OCI-LY3 (cell line): Measurements from ENCODE around the gene CD163.

ENCODE experiments used
- H2AFZ ChIP-seq: fragments of 200-600, 300-600 bp; shearing (Covaris generic); 2 replicates; pipeline ENCODE4 v1.6.0; 2014; ENCODE audit warnings: antibody characterized with exemption, low read depth, low read length
- H3K27ac ChIP-seq: fragments of 200-600, 300-600 bp; sonication (generic); 2 replicates; pipeline ENCODE4 v1.5.1; 2014; ENCODE audit warnings: mild to moderate bottlenecking, low read length, moderate library complexity, mixed read lengths
- H3K27me3 ChIP-seq: fragments of 200-600, 300-600 bp; sonication (generic); 2 replicates; pipeline ENCODE4 v1.6.1; 2014; ENCODE audit warnings: low read depth, low read length, mixed read lengths
- H3K36me3 ChIP-seq: fragments of 200-600, 300-600 bp; sonication (generic); replicated peaks from 2 replicates; pipeline ENCODE3; 2014; ENCODE audit warnings: low read depth, low read length, mixed read lengths
- H3K4me1 ChIP-seq: fragments of 300-600, 200-600 bp; sonication (generic); 2 replicates; pipeline ENCODE4 v1.6.1; 2014; ENCODE audit warnings: low read length, mixed read lengths
- H3K4me2 ChIP-seq: fragments of 200-600, 300-600 bp; sonication (generic); 2 replicates; pipeline ENCODE4 v1.6.1; 2014; ENCODE audit warnings: low read length, mixed read lengths
- H3K4me3 ChIP-seq: fragments of 300-600, 200-600 bp; sonication (generic); 2 replicates; pipeline ENCODE4 v1.5.1; 2014; ENCODE audit warnings: antibody characterized with exemption, mild to moderate bottlenecking, low read length, moderate library complexity
- H3K79me2 ChIP-seq: fragments of 300-600, 200-600 bp; shearing (Covaris generic); 2 replicates; pipeline ENCODE4 v1.6.1; 2014; ENCODE audit warnings: mild to moderate bottlenecking, low read length, mixed read lengths
- H3K9ac ChIP-seq: fragments of 300-600, 200-600 bp; shearing (Covaris generic); 2 replicates; pipeline ENCODE4 v1.6.0; 2014; ENCODE audit warnings: mild to moderate bottlenecking, low read length, moderate library complexity
- H3K9me3 ChIP-seq: fragments of 200-600, 300-600 bp; shearing (Covaris generic); 2 replicates; pipeline ENCODE4 v1.6.1; 2014; ENCODE audit warnings: low read length, mixed read lengths; ENCODE audit not compliant: insufficient read depth
- H4K20me1 ChIP-seq: fragments of 200-600, 300-600 bp; sonication (generic); 2 replicates; pipeline ENCODE4 v1.6.1; 2016; ENCODE audit warnings: low read length, mixed read lengths; ENCODE audit not compliant: insufficient read depth
- EZH2phosphoT487 ChIP-seq: fragments of 200-600 bp; shearing (Covaris generic); IDR thresholded peaks from 2 replicates; pipeline ENCODE4 v1.6.1; 2018; ENCODE audit warnings: antibody characterized with exemption, mixed run types, low read depth
- TF ChIP-seq, protein P1 (sequence below): fragments of 200-600, 300-600 bp; sonication (generic); IDR thresholded peaks from 2 replicates; pipeline ENCODE4 v1.5.1; 2014; ENCODE audit warnings: antibody characterized with exemption, low read length, low read depth

CD163 gene

DNA sequence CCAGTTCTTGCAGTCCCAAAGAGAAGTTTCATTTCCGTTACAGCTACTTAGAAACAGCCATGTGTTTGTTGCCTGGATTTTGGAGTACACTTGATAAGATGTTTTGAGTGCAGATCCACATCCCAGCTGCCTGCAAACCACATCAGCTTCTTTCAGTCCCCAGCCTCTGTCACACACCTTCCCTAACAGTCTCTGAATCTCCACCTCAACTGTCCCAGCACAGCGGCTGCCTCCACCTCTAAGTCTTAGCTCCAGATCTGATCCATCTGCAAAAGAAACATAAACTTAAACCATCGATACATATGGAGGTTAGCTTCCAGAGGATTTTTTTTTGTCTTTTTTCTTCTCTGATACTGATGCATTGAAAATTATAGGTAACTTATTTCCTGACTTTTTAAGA is 8.4 kb downstream of the CD163 start:
- Histone ChIP-seq H3K4me3 (no peak overlapping the region), H4K20me1 (no peaks in the 10 kb centered on the region), H3K9me3 (no peaks in the 10 kb centered on the region), H2AFZ (no peak overlapping the region), H3K36me3 (no peaks in the 10 kb centered on the region), H3K4me2 (no peak overlapping the region), H3K27me3 (peaks cover 20% of the 10 kb centered on the region), H3K4me1 (peaks cover 2% of the 10 kb centered on the region; the same call in 1 of the 2 replicates), H3K79me2 (no peaks in the 10 kb centered on the region), H3K9ac (no peak overlapping the region), H3K27ac (no peak overlapping the region)
- no peak for TF ChIP-seq EZH2phosphoT487
- TF ChIP-seq, protein P1, sequence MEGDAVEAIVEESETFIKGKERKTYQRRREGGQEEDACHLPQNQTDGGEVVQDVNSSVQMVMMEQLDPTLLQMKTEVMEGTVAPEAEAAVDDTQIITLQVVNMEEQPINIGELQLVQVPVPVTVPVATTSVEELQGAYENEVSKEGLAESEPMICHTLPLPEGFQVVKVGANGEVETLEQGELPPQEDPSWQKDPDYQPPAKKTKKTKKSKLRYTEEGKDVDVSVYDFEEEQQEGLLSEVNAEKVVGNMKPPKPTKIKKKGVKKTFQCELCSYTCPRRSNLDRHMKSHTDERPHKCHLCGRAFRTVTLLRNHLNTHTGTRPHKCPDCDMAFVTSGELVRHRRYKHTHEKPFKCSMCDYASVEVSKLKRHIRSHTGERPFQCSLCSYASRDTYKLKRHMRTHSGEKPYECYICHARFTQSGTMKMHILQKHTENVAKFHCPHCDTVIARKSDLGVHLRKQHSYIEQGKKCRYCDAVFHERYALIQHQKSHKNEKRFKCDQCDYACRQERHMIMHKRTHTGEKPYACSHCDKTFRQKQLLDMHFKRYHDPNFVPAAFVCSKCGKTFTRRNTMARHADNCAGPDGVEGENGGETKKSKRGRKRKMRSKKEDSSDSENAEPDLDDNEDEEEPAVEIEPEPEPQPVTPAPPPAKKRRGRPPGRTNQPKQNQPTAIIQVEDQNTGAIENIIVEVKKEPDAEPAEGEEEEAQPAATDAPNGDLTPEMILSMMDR: no peak

DNA sequence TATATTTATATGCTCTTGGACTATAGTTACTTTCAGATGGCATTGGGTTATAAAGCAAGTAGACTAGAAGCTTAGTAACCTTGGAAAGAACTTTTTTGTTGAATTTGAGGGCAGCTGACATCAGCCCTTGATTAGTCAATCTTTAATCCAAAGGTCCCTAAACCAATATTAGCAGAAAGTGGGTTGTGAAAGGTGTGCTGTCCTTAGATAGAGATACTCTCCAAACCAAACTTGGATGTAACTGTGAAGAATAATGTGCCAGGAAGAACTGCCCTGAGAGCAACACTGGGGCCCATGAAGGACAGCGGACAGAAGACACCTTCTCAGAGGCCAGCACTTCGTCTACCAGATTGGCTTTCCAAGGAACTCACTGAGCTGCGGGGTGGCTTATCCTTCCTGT is 10.6 kb downstream of the CD163 start:
- TF ChIP-seq, protein P1: no peak
- TF ChIP-seq EZH2phosphoT487: no peak
- no peaks in the 10 kb centered on the region for H4K20me1 ChIP-seq
- H3K9ac ChIP-seq: no peak overlapping the region
- H3K36me3 ChIP-seq: no peaks in the 10 kb centered on the region
- no peaks in the 10 kb centered on the region for H3K4me1 ChIP-seq
- no peak overlapping the region for H3K4me2 ChIP-seq
- H3K27ac ChIP-seq: no peak overlapping the region
- no peaks in the 10 kb centered on the region for H3K9me3 ChIP-seq
- peaks cover 16% of the 10 kb centered on the region for H3K27me3 ChIP-seq
- no peak overlapping the region for H2AFZ ChIP-seq
- no peaks in the 10 kb centered on the region for H3K79me2 ChIP-seq
- no peak overlapping the region for H3K4me3 ChIP-seq

DNA sequence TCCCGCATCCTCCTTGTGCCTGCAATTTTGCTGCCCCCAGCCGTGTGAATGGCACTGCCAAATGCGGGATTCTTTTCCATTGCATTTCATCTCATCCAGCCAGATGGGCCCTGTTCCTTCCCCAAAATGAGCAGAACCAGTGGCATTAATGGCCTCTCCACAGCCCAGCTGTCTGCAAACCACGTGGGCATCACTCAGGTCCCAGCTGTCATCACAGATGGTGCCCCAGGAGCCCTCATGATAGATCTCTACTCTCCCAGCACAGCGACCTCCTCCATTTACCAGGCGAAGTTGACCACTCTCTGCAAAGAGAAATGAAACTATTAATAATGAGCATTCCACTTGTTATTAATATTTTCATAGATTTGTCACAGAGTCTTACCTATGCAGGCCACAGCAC is 17.1 kb downstream of the CD163 start:
- no peak overlapping the region for H3K27ac ChIP-seq
- no peak overlapping the region for H3K4me3 ChIP-seq
- no peaks in the 10 kb centered on the region for H3K79me2 ChIP-seq
- no peaks in the 10 kb centered on the region for H3K36me3 ChIP-seq
- TF ChIP-seq, protein P1: no peak
- no peak for TF ChIP-seq EZH2phosphoT487
- H4K20me1 ChIP-seq: no peaks in the 10 kb centered on the region
- H3K4me1 ChIP-seq: peaks cover 4% of the 10 kb centered on the region; the same call in 1 of the 2 replicates
- no peaks in the 10 kb centered on the region for H3K9me3 ChIP-seq
- no peak overlapping the region for H3K9ac ChIP-seq
- H3K27me3 ChIP-seq: peaks cover 5% of the 10 kb centered on the region; the same call in 1 of the 2 replicates
- H2AFZ ChIP-seq: no peak overlapping the region
- no peak overlapping the region for H3K4me2 ChIP-seq

DNA sequence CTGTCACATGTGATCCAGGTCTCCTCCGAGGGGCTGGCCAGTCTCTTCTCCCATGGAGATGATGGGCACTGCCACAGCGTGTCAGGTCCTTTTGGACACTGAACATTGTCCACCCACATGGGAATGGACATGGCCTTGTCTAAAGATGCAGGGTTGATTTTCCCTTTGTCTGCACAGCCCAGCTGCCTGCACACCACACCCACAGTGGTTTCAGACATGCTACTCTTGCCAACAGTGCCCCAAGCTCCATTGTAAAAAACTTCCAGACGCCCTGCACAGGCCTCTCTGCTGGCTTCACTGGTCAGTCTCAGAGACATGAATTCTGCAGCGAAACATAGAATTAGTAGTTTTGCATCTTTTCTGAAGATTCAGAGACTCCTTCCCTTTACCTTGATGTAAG is 18.5 kb downstream of the CD163 start:
- TF ChIP-seq, protein P1: no peak
- no peak for TF ChIP-seq EZH2phosphoT487
- Histone ChIP-seq H3K27me3 (no peaks in the 10 kb centered on the region), H3K27ac (no peak overlapping the region), H3K36me3 (no peaks in the 10 kb centered on the region), H3K9me3 (no peaks in the 10 kb centered on the region), H3K4me3 (no peak overlapping the region), H3K9ac (no peak overlapping the region), H2AFZ (no peak overlapping the region), H4K20me1 (no peaks in the 10 kb centered on the region), H3K4me1 (peaks cover 4% of the 10 kb centered on the region; the same call in 1 of the 2 replicates), H3K79me2 (no peaks in the 10 kb centered on the region), H3K4me2 (no peak overlapping the region)
